Choroid plexus epithelial cell (primary cell): Measurements from ENCODE around the gene AOPEP.

Experiments used
- DNase-seq: peaks from one replicate; pipeline ENCODE4 v3.0.0-alpha.2; 2010; ENCODE audit warnings: low read depth
- H3K4me3 ChIP-seq: 2 replicates; pipeline ENCODE4 v1.5.1; 2011; ENCODE audit warnings: low read depth, mild to moderate bottlenecking, control low read depth, low read length, moderate library complexity
- CTCF ChIP-seq: conservative IDR thresholded peaks from 2 replicates; pipeline ENCODE4 v1.5.1; 2011; ENCODE audit warnings: low read depth, mild to moderate bottlenecking, control low read depth, inconsistent platforms, low read length, moderate library complexity

The AOPEP gene

GRCh38 chr9:95062596-95063065 is 336.1 kb downstream of the AOPEP start:
- no peak for DNase-seq
- no peak for TF ChIP-seq CTCF
- H3K4me3 ChIP-seq: no peak overlapping the region

GRCh38 chr9:95063300-95063699 is 336.8 kb downstream of the AOPEP start:
- H3K4me3 ChIP-seq: no peak overlapping the region
- no peak for TF ChIP-seq CTCF
- no peak for DNase-seq

GRCh38 chr9:95065224-95065623 is 338.7 kb downstream of the AOPEP start:
- no peak for TF ChIP-seq CTCF
- H3K4me3 ChIP-seq: no peak overlapping the region
- no peak for DNase-seq

- no peak for TF ChIP-seq CTCF
- DNase-seq: no peak
These were observed 340.6 kb downstream of the AOPEP start for GRCh38 chr9:95067057-95067456.

GRCh38 chr9:95067897-95068296 is 341.4 kb downstream of the AOPEP start:
- DNase-seq: no peak
- no peak for TF ChIP-seq CTCF

More at GRCh38 chr9:95067057-95067456, 340.6 kb downstream of the AOPEP start:
- H3K4me3 ChIP-seq: no peak overlapping the region

GRCh38 chr9:95070549-95071021 is 344.1 kb downstream of the AOPEP start:
- TF ChIP-seq CTCF: no peak
- no peak for DNase-seq
- no peak overlapping the region for H3K4me3 ChIP-seq

More at GRCh38 chr9:95067897-95068296, 341.4 kb downstream of the AOPEP start:
- H3K4me3 ChIP-seq: no peak overlapping the region

GRCh38 chr9:95071450-95071849 is 345.0 kb downstream of the AOPEP start:
- no peak overlapping the region for H3K4me3 ChIP-seq
- no peak for DNase-seq
- TF ChIP-seq CTCF: no peak
